Fibroblast of lung (primary cell): Measurements from ENCODE around the gene EPYC.

Experiments
- EZH2 ChIP-seq: IDR thresholded peaks from 2 replicates; pipeline ENCODE4 v1.5.1; 2012; ENCODE audit warnings: low read length, control low read depth, mild to moderate bottlenecking; ENCODE audit errors: missing control alignments
- TF ChIP-seq, protein P1 (sequence below), 2 donors: IDR thresholded peaks in 1 of 2; conservative IDR thresholded peaks in 1 of 2; 1 replicate in 1 of 2; 2 replicates in 1 of 2; pipeline ENCODE4 v1.5.1; 2011 to 2012; ENCODE audit warnings: low read length in 2 of 2, control low read depth in 1 of 2, inconsistent platforms in 1 of 2, low read depth in 1 of 2, mild to moderate bottlenecking in 1 of 2

DNA sequence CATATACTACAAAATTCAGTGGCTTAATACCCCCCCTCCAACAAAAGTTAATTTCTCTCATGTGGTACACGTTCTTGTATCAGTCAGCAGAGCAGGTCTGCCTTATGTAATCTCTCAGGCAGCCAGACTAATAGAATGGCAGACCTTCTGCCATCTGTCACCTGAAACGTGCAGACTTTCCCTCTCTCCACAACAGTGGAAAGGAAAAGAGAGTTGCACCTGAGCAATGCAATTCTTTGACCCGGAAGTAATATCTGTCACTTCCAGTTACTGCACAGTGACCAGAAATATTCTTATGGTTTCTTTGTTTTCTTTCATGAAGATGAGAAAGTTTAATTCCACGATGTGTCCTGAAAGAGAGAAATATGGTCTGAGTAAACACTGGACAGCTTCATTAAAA, 38.6 kb upstream of the EPYC start:
- TF ChIP-seq, protein P1, sequence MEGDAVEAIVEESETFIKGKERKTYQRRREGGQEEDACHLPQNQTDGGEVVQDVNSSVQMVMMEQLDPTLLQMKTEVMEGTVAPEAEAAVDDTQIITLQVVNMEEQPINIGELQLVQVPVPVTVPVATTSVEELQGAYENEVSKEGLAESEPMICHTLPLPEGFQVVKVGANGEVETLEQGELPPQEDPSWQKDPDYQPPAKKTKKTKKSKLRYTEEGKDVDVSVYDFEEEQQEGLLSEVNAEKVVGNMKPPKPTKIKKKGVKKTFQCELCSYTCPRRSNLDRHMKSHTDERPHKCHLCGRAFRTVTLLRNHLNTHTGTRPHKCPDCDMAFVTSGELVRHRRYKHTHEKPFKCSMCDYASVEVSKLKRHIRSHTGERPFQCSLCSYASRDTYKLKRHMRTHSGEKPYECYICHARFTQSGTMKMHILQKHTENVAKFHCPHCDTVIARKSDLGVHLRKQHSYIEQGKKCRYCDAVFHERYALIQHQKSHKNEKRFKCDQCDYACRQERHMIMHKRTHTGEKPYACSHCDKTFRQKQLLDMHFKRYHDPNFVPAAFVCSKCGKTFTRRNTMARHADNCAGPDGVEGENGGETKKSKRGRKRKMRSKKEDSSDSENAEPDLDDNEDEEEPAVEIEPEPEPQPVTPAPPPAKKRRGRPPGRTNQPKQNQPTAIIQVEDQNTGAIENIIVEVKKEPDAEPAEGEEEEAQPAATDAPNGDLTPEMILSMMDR (conservative IDR thresholded peaks at IDR 0.05 in 1 of 2, IDR thresholded peaks at IDR 0.05 in 1 of 2; ENCODE audit: low read depth in 1 of 2, low read length in 2 of 2): no peak
- no peak for TF ChIP-seq EZH2
